Measurements from ENCODE around the gene IGF2BP2. TPM values are rescaled to one million over a fixed set of nuclear protein-coding genes. Genes with fewer than 3 reads are reported as not detected.

The IGF2BP2 gene
- total and polyA plus RNA-seq, 2 experiments from 2014 or later: 88.9 to 91.8 TPM

DNA sequence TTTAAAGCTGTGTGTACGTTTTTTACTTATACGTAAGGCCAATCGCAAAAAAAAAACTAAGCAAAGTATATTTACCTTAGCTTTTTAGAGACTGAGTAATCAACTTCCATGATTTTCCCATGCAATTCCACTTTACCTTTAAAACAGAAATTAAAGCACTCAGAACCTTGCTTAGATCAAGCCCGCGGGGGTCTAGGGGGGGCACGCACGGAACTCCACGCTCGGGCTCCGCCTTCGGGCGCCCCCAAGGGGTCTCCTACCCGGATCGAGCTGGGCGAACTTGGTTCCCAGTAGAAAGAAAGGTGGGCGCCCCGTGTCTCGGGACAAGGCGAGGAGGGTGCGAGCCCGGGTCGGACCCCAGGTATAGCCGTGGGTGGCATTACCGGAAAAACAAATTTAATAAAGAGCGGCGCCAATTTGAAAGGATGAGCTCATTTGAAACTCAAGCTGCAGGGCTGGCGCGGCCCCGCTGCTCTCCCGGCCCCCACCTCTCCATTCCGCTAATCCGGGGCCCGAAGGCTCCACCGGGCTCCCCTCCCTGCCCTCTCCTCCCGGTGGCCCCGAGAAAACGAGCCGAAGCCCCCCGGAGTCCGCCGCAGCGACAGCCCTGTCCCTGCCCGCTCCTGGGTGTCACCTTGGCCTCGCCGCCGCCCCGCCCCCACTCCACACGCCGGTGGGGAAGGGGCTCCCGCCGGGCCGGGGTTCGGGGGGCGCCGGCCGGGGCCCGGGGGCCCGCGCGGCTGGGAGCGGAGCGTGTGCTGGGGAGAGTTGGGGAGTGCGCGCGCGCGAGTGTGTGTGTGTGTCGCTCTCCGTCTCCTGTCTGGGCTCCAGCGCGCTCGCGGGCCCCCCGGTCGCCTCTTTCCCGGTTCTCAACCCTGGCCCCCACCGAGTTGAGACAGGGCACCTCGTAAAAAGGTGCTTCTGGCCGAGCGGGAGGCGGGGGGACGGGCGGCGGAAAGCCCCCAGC is 1.5 kb downstream of the IGF2BP2 start:
- H3K9me2 ChIP-seq (replicated peaks; ENCODE audit: insufficient read depth): no peaks in the 10 kb centered on the region
- under 1% methylated on average over 50 of the region's 84 CpGs for WGBS (ENCODE audit: low lambda C conversion rate, missing lambda C conversion rate)
- no peaks in the 10 kb centered on the region for H3K36me3 ChIP-seq (replicated peaks; ENCODE audit: insufficient read depth, low read depth)
- peak overlapping the region; percentile 98 for H3K4me3 ChIP-seq
- DNase-seq (ENCODE audit: low spot score): peak; percentile 79
- H4K20me1 ChIP-seq (ENCODE audit: insufficient read depth, poor library complexity, severe bottlenecking): peaks cover 44% of the 10 kb centered on the region
- TF ChIP-seq EZH2 (IDR thresholded peaks at IDR 0.05; ENCODE audit: borderline replicate concordance) (no peak), EZH2phosphoT487 (IDR thresholded peaks at IDR 0.05; ENCODE audit: low read depth, severe bottlenecking, unreplicated experiment) (no peak)
- TF ChIP-seq, protein P1, sequence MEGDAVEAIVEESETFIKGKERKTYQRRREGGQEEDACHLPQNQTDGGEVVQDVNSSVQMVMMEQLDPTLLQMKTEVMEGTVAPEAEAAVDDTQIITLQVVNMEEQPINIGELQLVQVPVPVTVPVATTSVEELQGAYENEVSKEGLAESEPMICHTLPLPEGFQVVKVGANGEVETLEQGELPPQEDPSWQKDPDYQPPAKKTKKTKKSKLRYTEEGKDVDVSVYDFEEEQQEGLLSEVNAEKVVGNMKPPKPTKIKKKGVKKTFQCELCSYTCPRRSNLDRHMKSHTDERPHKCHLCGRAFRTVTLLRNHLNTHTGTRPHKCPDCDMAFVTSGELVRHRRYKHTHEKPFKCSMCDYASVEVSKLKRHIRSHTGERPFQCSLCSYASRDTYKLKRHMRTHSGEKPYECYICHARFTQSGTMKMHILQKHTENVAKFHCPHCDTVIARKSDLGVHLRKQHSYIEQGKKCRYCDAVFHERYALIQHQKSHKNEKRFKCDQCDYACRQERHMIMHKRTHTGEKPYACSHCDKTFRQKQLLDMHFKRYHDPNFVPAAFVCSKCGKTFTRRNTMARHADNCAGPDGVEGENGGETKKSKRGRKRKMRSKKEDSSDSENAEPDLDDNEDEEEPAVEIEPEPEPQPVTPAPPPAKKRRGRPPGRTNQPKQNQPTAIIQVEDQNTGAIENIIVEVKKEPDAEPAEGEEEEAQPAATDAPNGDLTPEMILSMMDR (IDR thresholded peaks at IDR 0.05; ENCODE audit: poor library complexity): no peak
- H3K27ac ChIP-seq: peak overlapping the region; percentile 100
- no peaks in the 10 kb centered on the region for H3K27me3 ChIP-seq
- no peaks in the 10 kb centered on the region for H3K9me3 ChIP-seq (ENCODE audit: low read depth)
- H3K79me2 ChIP-seq: peaks cover 89% of the 10 kb centered on the region
- peak overlapping the region; percentile 72 for H3K4me2 ChIP-seq
- H2AFZ ChIP-seq: peak overlapping the region; percentile 18
- H3K4me1 ChIP-seq (ENCODE audit: insufficient read depth): peaks cover 32% of the 10 kb centered on the region

DNA sequence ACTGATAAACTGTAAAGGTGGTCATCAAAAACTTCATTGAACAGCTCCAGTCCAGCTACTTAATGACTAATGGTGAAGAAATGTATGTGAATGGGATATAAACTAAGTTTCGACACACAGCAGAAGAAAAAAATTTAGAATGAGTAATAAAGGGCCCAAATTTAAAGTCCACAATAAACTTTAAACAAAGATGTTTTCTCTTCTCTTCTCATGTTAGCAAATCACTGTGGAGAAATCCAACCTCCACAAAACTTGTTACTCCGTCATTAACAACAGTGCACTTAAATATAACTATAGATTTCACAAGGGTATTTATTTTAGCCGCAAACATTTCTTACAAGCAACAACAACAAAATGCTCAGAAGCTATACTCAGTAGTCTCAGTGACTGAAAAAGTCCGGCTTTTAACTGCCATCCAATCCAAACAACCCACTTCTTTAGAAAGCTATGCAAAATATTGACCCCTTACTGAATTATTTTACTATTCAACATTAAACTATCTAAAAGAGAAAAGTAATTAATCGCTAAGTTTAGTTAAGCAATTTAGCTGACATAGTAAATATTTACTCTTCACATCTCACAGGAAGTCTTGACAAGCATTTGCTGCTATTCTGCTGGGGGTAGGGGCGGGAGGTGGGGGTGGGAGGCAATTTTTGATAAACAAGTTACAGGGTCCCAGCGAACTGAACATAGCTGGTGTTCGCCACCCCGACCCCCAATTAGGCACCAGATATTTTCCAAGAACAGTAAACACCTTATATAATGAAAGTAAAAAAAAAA is 2.4 kb downstream of the IGF2BP2 start:
- H3K27me3 ChIP-seq: no peaks in the 10 kb centered on the region
- no peaks in the 10 kb centered on the region for H3K36me3 ChIP-seq (replicated peaks; ENCODE audit: insufficient read depth, low read depth)
- H3K4me3 ChIP-seq: peak overlapping the region; percentile 98
- WGBS (ENCODE audit: low lambda C conversion rate, missing lambda C conversion rate): 3% methylated on average over 9 of the region's 9 CpGs
- peaks cover 53% of the 10 kb centered on the region for H4K20me1 ChIP-seq (ENCODE audit: insufficient read depth, poor library complexity, severe bottlenecking)
- peaks cover 33% of the 10 kb centered on the region for H3K4me1 ChIP-seq (ENCODE audit: insufficient read depth)
- no peaks in the 10 kb centered on the region for H3K9me2 ChIP-seq (replicated peaks; ENCODE audit: insufficient read depth)
- H3K4me2 ChIP-seq: peak overlapping the region; percentile 72
- peak overlapping the region; percentile 100 for H3K27ac ChIP-seq
- TF ChIP-seq, protein P1 (IDR thresholded peaks at IDR 0.05; ENCODE audit: poor library complexity): no peak
- TF ChIP-seq EZH2phosphoT487 (IDR thresholded peaks at IDR 0.05; ENCODE audit: low read depth, severe bottlenecking, unreplicated experiment) (no peak), EZH2 (IDR thresholded peaks at IDR 0.05; ENCODE audit: borderline replicate concordance) (no peak)
- H2AFZ ChIP-seq: no peak overlapping the region
- no peaks in the 10 kb centered on the region for H3K9me3 ChIP-seq (ENCODE audit: low read depth)
- no peak for DNase-seq (ENCODE audit: low spot score)
- peaks cover 89% of the 10 kb centered on the region for H3K79me2 ChIP-seq

DNA sequence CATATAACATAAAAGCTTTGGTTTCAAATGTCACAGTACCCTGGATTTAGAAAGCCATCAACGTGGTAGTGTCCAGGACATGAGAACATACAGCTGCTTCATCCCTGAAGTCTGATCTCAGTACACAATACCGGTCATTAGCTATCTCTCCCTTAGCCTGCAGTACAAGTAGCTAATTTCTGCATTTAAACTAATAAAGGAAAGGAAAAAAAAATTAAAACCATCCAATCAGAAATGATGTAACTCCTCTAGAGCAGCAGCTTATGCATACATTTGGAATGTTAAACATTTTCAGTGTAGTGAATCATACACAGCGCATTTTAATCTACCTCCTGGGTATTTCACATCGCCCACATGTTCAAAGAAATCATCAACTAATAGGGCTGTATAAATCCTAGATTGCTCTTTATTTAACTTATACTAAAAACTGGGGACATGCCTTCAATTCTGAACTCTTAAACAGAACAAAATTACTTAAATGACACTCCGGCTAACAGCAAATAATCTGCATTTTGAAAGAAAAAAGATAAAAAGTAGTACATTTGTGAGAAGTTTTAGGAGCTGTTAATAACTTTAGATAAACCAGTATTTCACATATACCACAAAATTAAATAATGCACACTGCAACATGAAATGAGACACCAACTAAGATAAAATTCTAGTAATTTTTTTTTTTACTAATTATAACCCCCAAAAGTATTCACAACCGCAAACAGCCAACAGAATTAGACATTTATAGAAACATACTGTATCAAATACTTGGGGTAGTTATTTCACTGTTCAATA is 3.7 kb downstream of the IGF2BP2 start:
- H3K9me3 ChIP-seq (ENCODE audit: low read depth): no peaks in the 10 kb centered on the region
- peaks cover 89% of the 10 kb centered on the region for H3K79me2 ChIP-seq
- no peaks in the 10 kb centered on the region for H3K27me3 ChIP-seq
- H2AFZ ChIP-seq: no peak overlapping the region
- no peaks in the 10 kb centered on the region for H3K36me3 ChIP-seq (replicated peaks; ENCODE audit: insufficient read depth, low read depth)
- peak; percentile 32 for DNase-seq (ENCODE audit: low spot score)
- 35% methylated on average over 6 of the region's 6 CpGs for WGBS (ENCODE audit: low lambda C conversion rate, missing lambda C conversion rate)
- H4K20me1 ChIP-seq (ENCODE audit: insufficient read depth, poor library complexity, severe bottlenecking): peaks cover 66% of the 10 kb centered on the region
- peak overlapping the region; percentile 98 for H3K4me3 ChIP-seq
- TF ChIP-seq, protein P1 (IDR thresholded peaks at IDR 0.05; ENCODE audit: poor library complexity): no peak
- TF ChIP-seq EZH2 (IDR thresholded peaks at IDR 0.05; ENCODE audit: borderline replicate concordance) (no peak), EZH2phosphoT487 (IDR thresholded peaks at IDR 0.05; ENCODE audit: low read depth, severe bottlenecking, unreplicated experiment) (no peak)
- no peaks in the 10 kb centered on the region for H3K9me2 ChIP-seq (replicated peaks; ENCODE audit: insufficient read depth)
- H3K4me2 ChIP-seq: peak overlapping the region; percentile 72
- H3K4me1 ChIP-seq (ENCODE audit: insufficient read depth): peaks cover 33% of the 10 kb centered on the region
- peak overlapping the region; percentile 100 for H3K27ac ChIP-seq

Data from hepatocyte (in vitro differentiated cells).